ENCODE data around the gene PPM1H. TPM values are rescaled to one million over a fixed set of nuclear protein-coding genes. Genes with fewer than 3 reads are reported as not detected.

PPM1H gene
- total and polyA plus RNA-seq, 10 of the 15 experiments (the other 5 are each of a cell fraction or from before 2014, with no cell fraction given) = 0.11 to 0.83 (median 0.49) TPM

GRCh38 chr12:62928632-62929031 lies 6.3 kb downstream of the PPM1H start:
- H3K4me3 ChIP-seq = no peak overlapping the region
- DNase-seq (ENCODE audit: low read depth, low spot score) (no peak), ATAC-seq (no peak), FAIRE-seq (no peak)
- intact Hi-C loops (cut with micrococcal nuclease; ENCODE audit: unreplicated experiment) (no loop called here), in situ Hi-C loops (cut with MboI) (no loop called here)
- no peaks in the 10 kb centered on the region for H3K36me3 ChIP-seq (ENCODE audit: control insufficient read depth in 2 of 2, insufficient read depth in 2 of 2, low read length in 1 of 2)
- no peak overlapping the region for H2AFZ ChIP-seq (ENCODE audit: control insufficient read depth, low read depth, low read length)
- H3K9ac ChIP-seq (ENCODE audit: control insufficient read depth, insufficient read depth, low read length) = no peak overlapping the region
- H4K20me1 ChIP-seq (ENCODE audit: control insufficient read depth, insufficient read depth) = no peaks in the 10 kb centered on the region
- SMC1A ChIA-PET (ENCODE audit: uncharacterized antibody, unreplicated experiment) = interaction anchor here (1.6 kb wide), 1 partner anchor 10 kb away, joined by 5 read pairs; no protein-coding TSS in a partner anchor
- H3K9me3 ChIP-seq (replicated peaks; ENCODE audit: control insufficient read depth, insufficient read depth, low read length) = no peaks in the 10 kb centered on the region
- H3K4me2 ChIP-seq (ENCODE audit: control insufficient read depth, insufficient read depth) = no peak overlapping the region
- no peak overlapping the region for H3K27ac ChIP-seq (ENCODE audit: control insufficient read depth, insufficient read depth)
- no peaks in the 10 kb centered on the region; the same call in 1 of the 2 replicates for H3K4me1 ChIP-seq (ENCODE audit: control insufficient read depth, insufficient read depth, low read length)
- H3K27me3 ChIP-seq (replicated peaks in 1 of 2; ENCODE audit: control insufficient read depth in 2 of 2, insufficient read depth in 2 of 2, low read length in 1 of 2) = peaks cover under 1 to 14% of the 10 kb centered on the region in 2 experiments; a peak in 3 of 4 replicates
- BruUV-seq (replicated peaks) = no TSS peak
- 0% methylated on average over 2 of the region's 2 CpGs for WGBS (ENCODE audit: insufficient coverage, insufficient replicate concordance, low lambda C conversion rate, missing lambda C conversion rate)
- CTCF ChIA-PET = no interaction called here
- POLR2A ChIA-PET = no interaction called here
- no peak for TF ChIP-seq SUPT20H (IDR thresholded peaks at IDR 0.05; ENCODE audit: borderline replicate concordance, control insufficient read depth, low read depth, low read length)
- TF ChIP-seq ZBED1 (IDR thresholded peaks at IDR 0.05; ENCODE audit: borderline replicate concordance) = no peak
- TF ChIP-seq IRF3 (IDR thresholded peaks at IDR 0.05) = no peak
- TF ChIP-seq CHD4 (IDR thresholded peaks at IDR 0.05) = no peak
- TF ChIP-seq NR2C1 (IDR thresholded peaks at IDR 0.05) = no peak
- TF ChIP-seq SIX5 (IDR thresholded peaks at IDR 0.05; ENCODE audit: low read depth, low read length, severe bottlenecking) = no peak
- no peak for TF ChIP-seq NKRF (conservative IDR thresholded peaks at IDR 0.05)
- no peak for TF ChIP-seq DPF2 (IDR thresholded peaks at IDR 0.05)
- no peak for TF ChIP-seq ZNF274 (IDR thresholded peaks at IDR 0.05; ENCODE audit: insufficient read depth, insufficient read length)
- TF ChIP-seq GATAD2B (conservative IDR thresholded peaks at IDR 0.05; ENCODE audit: low read depth) = no peak
- H3K79me2 ChIP-seq (ENCODE audit: control insufficient read depth, insufficient read depth, low read length) = no peaks in the 10 kb centered on the region
- RAD21 ChIA-PET (ENCODE audit: unreplicated experiment) = no interaction called here

Measured in GM12878 (cell line).